Activated naive CD4-positive, alpha-beta T cell treated with anti-CD3 and anti-CD28 coated beads for 36 hours (primary cell): ENCODE data around the gene ADAR. TPM values are rescaled to one million over a fixed set of nuclear protein-coding genes. Genes with fewer than 3 reads are reported as not detected.
A peak's percentile ranks its signal among the peaks of the same experiment; 100 is the strongest.

Experiments
- CTCF ChIA-PET: fragments of 350-600 bp; sonication (Branson Sonifier 250); formaldehyde crosslinking; loops from one replicate; lab custom pipeline; 2021; ENCODE audit warnings: antibody characterized with exemption; lab: Charles Lee
- DNase-seq: peaks from one replicate; pipeline ENCODE4 v3.0.0-alpha.2; 2020
- H3K27ac Mint-ChIP-seq: one replicate; pipeline ENCODE4 v1.8.0; 2021; ENCODE audit warnings: mild to moderate bottlenecking, mixed read lengths
- H3K27me3 Mint-ChIP-seq: one replicate; pipeline ENCODE4 v1.8.0; 2021; ENCODE audit warnings: low read depth, mixed read lengths
- H3K36me3 Mint-ChIP-seq: one replicate; pipeline ENCODE4 v1.8.0; 2021; ENCODE audit warnings: low read depth, mixed read lengths
- H3K4me1 Mint-ChIP-seq: one replicate; pipeline ENCODE4 v1.8.0; 2021; ENCODE audit warnings: low read depth, mixed read lengths
- H3K4me3 Mint-ChIP-seq: one replicate; pipeline ENCODE4 v1.8.0; 2021; ENCODE audit warnings: mild to moderate bottlenecking, moderate library complexity, mixed read lengths
- H3K9me3 Mint-ChIP-seq: one replicate; pipeline ENCODE4 v1.8.0; 2021; ENCODE audit warnings: mixed read lengths
- intact Hi-C: fragments of 100-400 bp; cut with micrococcal nuclease; formaldehyde crosslinking; loops from one replicate; pipeline ENCODE4 v1.15.1; 2023
- total RNA-seq, 2 experiments: library from RNA; stranded (reverse); gene quantifications; one replicate each; pipeline ENCODE4 v1.2.3, GENCODE V29; 2021

Gene ADAR
- total RNA-seq, 2 experiments from 2014 or later: 301 to 313 TPM

GRCh38 chr1:154593390-154593789 is 14.6 kb downstream of the ADAR start:
- no peak for DNase-seq
- Mint-ChIP-seq H3K36me3 (peaks cover 59% of the 10 kb centered on the region), H3K27me3 (no peaks in the 10 kb centered on the region), H3K4me3 (no peak overlapping the region), H3K27ac (peak overlapping the region; percentile 19), H3K4me1 (peaks cover 3% of the 10 kb centered on the region), H3K9me3 (no peaks in the 10 kb centered on the region)
- intact Hi-C loops: no loop called here
- CTCF ChIA-PET: no interaction called here

- intact Hi-C loops: no loop called here
- Mint-ChIP-seq H3K9me3 (no peaks in the 10 kb centered on the region), H3K4me1 (no peaks in the 10 kb centered on the region), H3K4me3 (no peak overlapping the region), H3K36me3 (peaks cover 59% of the 10 kb centered on the region), H3K27me3 (no peaks in the 10 kb centered on the region), H3K27ac (peak overlapping the region; percentile 33)
- CTCF ChIA-PET: interaction anchor here (1.6 to 2.2 kb wide), 2 partner anchors 32 to 112 kb away, joined by 4 to 6 read pairs; no protein-coding TSS in a partner anchor
- DNase-seq: no peak
Measured at GRCh38 chr1:154591206-154591605, 16.8 kb downstream of the ADAR start.

- CTCF ChIA-PET: interaction anchor here (0.6 to 2.2 kb wide), 4 partner anchors 11 to 111 kb away, joined by 3 to 6 read pairs (median 4); no protein-coding TSS in a partner anchor
- intact Hi-C loops: no loop called here
- Mint-ChIP-seq H3K9me3 (no peaks in the 10 kb centered on the region), H3K4me1 (no peaks in the 10 kb centered on the region), H3K36me3 (peaks cover 58% of the 10 kb centered on the region), H3K27me3 (no peaks in the 10 kb centered on the region), H3K4me3 (no peak overlapping the region), H3K27ac (peak overlapping the region; percentile 3)
- no peak for DNase-seq
Measured at GRCh38 chr1:154590756-154591155, 17.2 kb downstream of the ADAR start.

DNA sequence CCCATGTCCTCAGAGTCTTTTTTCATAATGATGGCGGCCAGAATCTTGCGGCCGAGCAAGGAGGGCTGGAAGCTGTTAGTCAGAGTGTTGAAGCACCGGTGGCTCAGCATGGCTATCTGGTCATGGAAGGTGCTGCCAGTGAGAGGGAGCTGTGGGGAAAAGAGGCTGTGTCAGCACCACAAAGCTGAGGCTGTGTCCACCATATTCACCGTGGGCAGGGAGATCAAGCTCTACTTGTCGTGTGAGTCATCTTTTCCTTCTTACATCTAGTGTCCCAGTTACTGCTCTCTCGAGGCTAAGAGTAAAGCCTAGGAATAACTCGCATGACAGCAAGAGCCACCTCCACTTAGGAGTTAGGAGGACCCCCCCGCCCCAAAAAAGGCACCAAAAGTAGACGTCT is 18.2 kb downstream of the ADAR start:
- DNase-seq: no peak
- Mint-ChIP-seq H3K4me3 (no peak overlapping the region), H3K9me3 (no peaks in the 10 kb centered on the region), H3K27ac (no peak overlapping the region), H3K36me3 (peaks cover 65% of the 10 kb centered on the region), H3K4me1 (no peaks in the 10 kb centered on the region), H3K27me3 (no peaks in the 10 kb centered on the region)
- CTCF ChIA-PET: interaction anchor here (1.0 to 1.4 kb wide), 2 partner anchors 15 to 30 kb away, joined by 3 to 5 read pairs; no protein-coding TSS in a partner anchor
- intact Hi-C loops: no loop called here

DNA sequence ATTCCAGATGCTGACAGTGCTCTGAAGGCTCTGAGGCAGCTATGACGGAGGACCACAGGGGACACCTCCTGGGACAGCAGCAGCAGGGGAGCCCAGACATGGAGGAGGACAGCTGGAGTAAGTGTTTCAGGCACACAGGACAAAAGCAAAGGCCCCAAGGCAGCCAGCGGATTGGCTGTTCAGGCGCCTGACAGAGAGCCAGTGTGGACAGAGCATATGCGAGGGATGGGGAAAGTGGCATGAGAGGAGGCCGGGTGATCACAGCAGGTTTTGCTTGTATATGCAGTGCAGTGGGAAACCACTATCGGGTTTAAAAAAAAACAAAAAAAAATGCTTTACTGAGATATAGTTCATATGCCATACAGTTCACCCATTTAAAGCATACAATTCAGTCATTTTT is 21.3 kb downstream of the ADAR start:
- Mint-ChIP-seq H3K27me3 (no peaks in the 10 kb centered on the region), H3K4me3 (no peak overlapping the region), H3K36me3 (peaks cover 59% of the 10 kb centered on the region), H3K4me1 (no peaks in the 10 kb centered on the region), H3K27ac (peak overlapping the region; percentile 14), H3K9me3 (no peaks in the 10 kb centered on the region)
- intact Hi-C loops: no loop called here
- CTCF ChIA-PET: no interaction called here
- DNase-seq: no peak

- Mint-ChIP-seq H3K9me3 (no peaks in the 10 kb centered on the region), H3K4me1 (no peaks in the 10 kb centered on the region), H3K27ac (peak overlapping the region; percentile 14), H3K4me3 (no peak overlapping the region), H3K36me3 (peaks cover 59% of the 10 kb centered on the region), H3K27me3 (no peaks in the 10 kb centered on the region)
- CTCF ChIA-PET: no interaction called here
- intact Hi-C loops: no loop called here
- no peak for DNase-seq
Measured at GRCh38 chr1:154586231-154586630, 21.8 kb downstream of the ADAR start.

GRCh38 chr1:154584267-154584994 is 23.6 kb downstream of the ADAR start:
- CTCF ChIA-PET: interaction anchor here (0.9 kb wide), 1 partner anchor 21 kb away, joined by 4 read pairs; no protein-coding TSS in a partner anchor
- no peak for DNase-seq
- Mint-ChIP-seq H3K27ac (peak overlapping the region; percentile 56), H3K9me3 (no peaks in the 10 kb centered on the region), H3K27me3 (no peaks in the 10 kb centered on the region), H3K4me3 (no peak overlapping the region), H3K4me1 (no peaks in the 10 kb centered on the region), H3K36me3 (peaks cover 56% of the 10 kb centered on the region)
- intact Hi-C loops: no loop called here

DNA sequence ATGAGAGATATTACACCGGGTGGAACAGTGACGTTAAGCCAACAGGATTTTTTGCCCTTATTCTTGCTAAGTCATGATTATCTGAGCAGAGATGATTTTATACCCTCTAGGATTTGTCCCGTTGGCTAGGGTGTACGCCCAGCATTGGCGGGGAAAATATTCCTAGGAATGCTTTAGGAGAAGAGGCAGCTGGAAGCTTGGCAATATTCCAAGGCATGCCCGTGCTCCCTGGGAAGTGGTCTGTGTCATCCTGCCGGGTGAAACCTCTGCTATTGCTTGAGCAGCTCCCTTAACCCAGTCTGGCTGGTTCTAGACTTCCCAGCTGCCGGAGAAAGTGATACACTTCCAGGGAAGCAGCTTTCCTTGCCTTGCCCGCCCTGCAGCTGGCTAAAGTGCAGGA is 24.2 kb downstream of the ADAR start:
- Mint-ChIP-seq H3K27ac (no peak overlapping the region), H3K4me1 (no peaks in the 10 kb centered on the region), H3K36me3 (peaks cover 54% of the 10 kb centered on the region), H3K4me3 (no peak overlapping the region), H3K9me3 (no peaks in the 10 kb centered on the region), H3K27me3 (no peaks in the 10 kb centered on the region)
- DNase-seq: no peak
- CTCF ChIA-PET: interaction anchor here (0.9 kb wide), 1 partner anchor 21 kb away, joined by 4 read pairs; no protein-coding TSS in a partner anchor
- intact Hi-C loops: no loop called here

DNA sequence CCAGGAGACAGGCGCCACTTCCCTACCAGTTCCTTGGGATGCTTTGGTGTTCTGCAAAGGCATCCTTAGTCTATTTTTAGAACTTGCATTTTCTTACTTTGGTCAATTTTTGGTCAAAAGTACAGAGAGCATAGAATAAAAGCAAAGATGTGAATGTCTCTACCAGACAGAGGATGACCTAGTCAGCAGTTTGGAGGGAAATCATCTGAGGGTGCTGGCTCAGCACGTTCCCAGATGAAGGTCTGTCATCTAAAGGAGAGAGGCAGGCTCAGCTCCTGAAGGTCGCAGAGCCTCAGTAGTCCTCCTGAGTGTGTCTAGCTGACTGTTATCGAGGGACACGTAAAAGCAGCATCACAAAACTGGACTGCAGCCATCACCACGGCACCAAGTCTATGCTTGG is 25.1 kb downstream of the ADAR start:
- peaks cover 52% of the 10 kb centered on the region for H3K36me3 Mint-ChIP-seq
- intact Hi-C loops: no loop called here
- H3K27ac Mint-ChIP-seq: no peak overlapping the region
- CTCF ChIA-PET: interaction anchor here (0.9 kb wide), 1 partner anchor 23 kb away, joined by 4 read pairs; no protein-coding TSS in a partner anchor
- H3K4me1 Mint-ChIP-seq: no peaks in the 10 kb centered on the region
- no peak overlapping the region for H3K4me3 Mint-ChIP-seq
- no peak for DNase-seq
- H3K27me3 Mint-ChIP-seq: no peaks in the 10 kb centered on the region
- H3K9me3 Mint-ChIP-seq: no peaks in the 10 kb centered on the region

DNA sequence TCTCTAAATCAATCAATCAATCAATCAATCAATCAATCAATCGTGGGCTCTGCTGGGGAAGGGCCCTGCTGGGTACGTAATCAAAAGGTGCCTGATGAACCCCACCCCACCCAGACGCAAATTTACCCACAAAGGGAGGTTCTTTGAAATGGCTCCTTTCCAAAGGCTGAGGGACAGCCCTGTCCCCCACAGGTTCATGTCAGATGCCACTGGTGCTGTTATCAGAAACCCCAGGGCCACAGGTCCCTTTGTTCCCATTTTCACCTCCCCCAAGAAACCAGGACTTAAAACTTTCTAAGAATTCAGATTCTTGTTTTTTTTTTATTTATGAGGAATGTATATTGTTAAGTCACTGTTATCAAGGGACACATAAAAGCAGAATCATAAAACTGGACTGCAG is 26.2 kb downstream of the ADAR start:
- Mint-ChIP-seq H3K4me3 (no peak overlapping the region), H3K27ac (no peak overlapping the region), H3K27me3 (no peaks in the 10 kb centered on the region), H3K9me3 (no peaks in the 10 kb centered on the region), H3K4me1 (no peaks in the 10 kb centered on the region), H3K36me3 (peaks cover 44% of the 10 kb centered on the region)
- DNase-seq: no peak
- CTCF ChIA-PET: interaction anchor here (1.6 kb wide), 1 partner anchor 22 kb away, joined by 4 read pairs; no protein-coding TSS in a partner anchor
- intact Hi-C loops: no loop called here

GRCh38 chr1:154579374-154579773 is 28.6 kb downstream of the ADAR start:
- Mint-ChIP-seq H3K4me1 (no peaks in the 10 kb centered on the region), H3K27me3 (no peaks in the 10 kb centered on the region), H3K9me3 (no peaks in the 10 kb centered on the region), H3K27ac (no peak overlapping the region), H3K4me3 (no peak overlapping the region), H3K36me3 (peaks cover 26% of the 10 kb centered on the region)
- no peak for DNase-seq
- CTCF ChIA-PET: interaction anchor here (0.5 kb wide), 1 partner anchor 90 kb away, joined by 3 read pairs; no protein-coding TSS in a partner anchor
- intact Hi-C loops: no loop called here

- H3K4me1 Mint-ChIP-seq: no peaks in the 10 kb centered on the region
- no peaks in the 10 kb centered on the region for H3K9me3 Mint-ChIP-seq
- DNase-seq: no peak
- CTCF ChIA-PET: interaction anchor here (1.1 kb wide), 1 partner anchor 18 kb away, joined by 4 read pairs; no protein-coding TSS in a partner anchor
- H3K36me3 Mint-ChIP-seq: peaks cover 20% of the 10 kb centered on the region
- no peak overlapping the region for H3K27ac Mint-ChIP-seq
- intact Hi-C loops: no loop called here
- no peak overlapping the region for H3K4me3 Mint-ChIP-seq
- H3K27me3 Mint-ChIP-seq: no peaks in the 10 kb centered on the region
Measured at GRCh38 chr1:154578058-154578418, 29.9 kb downstream of the ADAR start.
